ENCODE measurements around the gene EDRF1. TPM values are rescaled to one million over a fixed set of nuclear protein-coding genes. Genes with fewer than 3 reads are reported as not detected.

Gene EDRF1
- polyA plus RNA-seq, 2 of the 4 experiments (the other 2 are of a cell fraction) = 19.7 to 37.9 TPM

- ATAC-seq = no peak
- no peak for FAIRE-seq
- Histone ChIP-seq H3K4me1 (no peaks in the 10 kb centered on the region), H3K27ac (no peak overlapping the region), H3K4me3 (no peak overlapping the region), H3K9me3 (no peaks in the 10 kb centered on the region), H3K4me2 (no peak overlapping the region)
- no peak for DNase-seq (ENCODE audit: low read depth in 1 of 2, low spot score in 1 of 2)
- ChIA-PET POLR2A (no interaction called here), CTCF (no interaction called here)
- TF ChIP-seq NR3C1 (IDR thresholded peaks at IDR 0.05) = no peak
- TF ChIP-seq KDM1A (IDR thresholded peaks at IDR 0.05; ENCODE audit: low read depth) = no peak
- no peak for TF ChIP-seq TFCP2L1 (CRISPR knock-in tag; IDR thresholded peaks at IDR 0.05)
- no peak for TF ChIP-seq GATA3 (IDR thresholded peaks at IDR 0.05; ENCODE audit: borderline replicate concordance)
- no peak for TF ChIP-seq MAZ (IDR thresholded peaks at IDR 0.05; ENCODE audit: borderline replicate concordance, low read depth, low read length)
- TF ChIP-seq HOXB13 (CRISPR knock-in tag; IDR thresholded peaks at IDR 0.05; ENCODE audit: low read depth) = no peak
- no peak for TF ChIP-seq E2F6 (IDR thresholded peaks at IDR 0.05; ENCODE audit: borderline replicate concordance, low read depth)
- no peak for TF ChIP-seq NFE2L2 (conservative IDR thresholded peaks at IDR 0.05; ENCODE audit: low read length)
- WGBS (ENCODE audit: missing lambda C conversion rate) = 83% methylated on average over 1 of the region's 1 CpG
These were observed 91.7 kb downstream of the EDRF1 start for GRCh38 chr10:125811251-125811650.

GRCh38 chr10:125812128-125812750 lies 92.7 kb downstream of the EDRF1 start:
- H3K27ac ChIP-seq = no peak overlapping the region
- no peak for ATAC-seq
- H3K4me3 ChIP-seq = no peak overlapping the region
- no peak for TF ChIP-seq HEYL (CRISPR knock-in tag; IDR thresholded peaks at IDR 0.05)
- TF ChIP-seq MAZ (IDR thresholded peaks at IDR 0.05; ENCODE audit: borderline replicate concordance, low read depth, low read length) = no peak
- TF ChIP-seq HMGXB4 (CRISPR knock-in tag; IDR thresholded peaks at IDR 0.05; ENCODE audit: borderline replicate concordance) = no peak
- no peak for TF ChIP-seq HES2 (IDR thresholded peaks at IDR 0.05)
- no peak for TF ChIP-seq RAD21 (conservative IDR thresholded peaks at IDR 0.05 in 1 of 2, IDR thresholded peaks at IDR 0.05 in 1 of 2)
- no peak for TF ChIP-seq BCL3 (IDR thresholded peaks at IDR 0.05)
- TF ChIP-seq JUN (IDR thresholded peaks at IDR 0.05) = no peak
- TF ChIP-seq FOXS1 (CRISPR knock-in tag; IDR thresholded peaks at IDR 0.05) = no peak
- no peak for TF ChIP-seq GATA3 (IDR thresholded peaks at IDR 0.05; ENCODE audit: borderline replicate concordance)
- TF ChIP-seq ELK1 (IDR thresholded peaks at IDR 0.05; ENCODE audit: low read depth, low read length) = no peak
- TF ChIP-seq ESRRA (IDR thresholded peaks at IDR 0.05; ENCODE audit: borderline replicate concordance, low read length) = no peak
- TF ChIP-seq CHD2 (IDR thresholded peaks at IDR 0.05; ENCODE audit: low read length, partially characterized antibody) = no peak
- no peak for TF ChIP-seq TFCP2L1 (CRISPR knock-in tag; IDR thresholded peaks at IDR 0.05)
- CTCF ChIA-PET = no interaction called here
- H3K4me1 ChIP-seq = no peaks in the 10 kb centered on the region
- no peak overlapping the region for H3K4me2 ChIP-seq
- WGBS (ENCODE audit: missing lambda C conversion rate) = 82% methylated on average over 1 of the region's 1 CpG
- no peak for FAIRE-seq
- POLR2A ChIA-PET = no interaction called here
- H3K9me3 ChIP-seq = no peaks in the 10 kb centered on the region
- DNase-seq (ENCODE audit: low read depth in 1 of 2, low spot score in 1 of 2) = peak in 1 of 2 experiments; percentile 22

Other genes with a start within 250 kb of the EDRF1 start
- gene TEX36, start 36.5 kb upstream of the EDRF1 start, polyA plus RNA-seq (2011; rRNA removed) = not detected in 2 replicates
- gene TEX36, start 36.5 kb upstream of the EDRF1 start, polyA plus RNA-seq (2017; fragmentation: RNase III; extraction: RNeasy Plus Mini Kit Qiagen cat#74134 plus additional on column Dnase treatment) = not detected in 3 replicates
- 0.04 and 0.08 TPM in 2 replicates for gene MMP21, start 56.1 kb downstream of the EDRF1 start, polyA plus RNA-seq (2011; rRNA removed)
- 0.04 TPM in 2 of 3 replicates, not detected in the other for gene MMP21, start 56.1 kb downstream of the EDRF1 start, polyA plus RNA-seq (2017; fragmentation: RNase III; extraction: RNeasy Plus Mini Kit Qiagen cat#74134 plus additional on column Dnase treatment)
- 53.6 and 71.1 TPM in 2 replicates for gene UROS, start 103.5 kb downstream of the EDRF1 start, polyA plus RNA-seq (2011; rRNA removed)
- gene UROS, start 103.5 kb downstream of the EDRF1 start, polyA plus RNA-seq (2017; fragmentation: RNase III; extraction: RNeasy Plus Mini Kit Qiagen cat#74134 plus additional on column Dnase treatment) = 50.2 to 52.9 TPM (median 51.1 TPM) in 3 replicates
- 74.0 and 130 TPM in 2 replicates for gene BCCIP, start 103.8 kb downstream of the EDRF1 start, polyA plus RNA-seq (2011; rRNA removed)
- 140 to 170 TPM (median 142 TPM) in 3 replicates for gene BCCIP, start 103.8 kb downstream of the EDRF1 start, polyA plus RNA-seq (2017; fragmentation: RNase III; extraction: RNeasy Plus Mini Kit Qiagen cat#74134 plus additional on column Dnase treatment)
- 59.2 and 61.8 TPM in 2 replicates for gene DHX32, start 161.6 kb downstream of the EDRF1 start, polyA plus RNA-seq (2011; rRNA removed)
- 28.2 to 40.5 TPM (median 37.4 TPM) in 3 replicates for gene DHX32, start 161.6 kb downstream of the EDRF1 start, polyA plus RNA-seq (2017; fragmentation: RNase III; extraction: RNeasy Plus Mini Kit Qiagen cat#74134 plus additional on column Dnase treatment)
- 4.3 and 5.3 TPM in 2 replicates for gene FANK1, start 176.9 kb downstream of the EDRF1 start, polyA plus RNA-seq (2011; rRNA removed)
- 3.4 to 5.6 TPM (median 4.1 TPM) in 3 replicates for gene FANK1, start 176.9 kb downstream of the EDRF1 start, polyA plus RNA-seq (2017; fragmentation: RNase III; extraction: RNeasy Plus Mini Kit Qiagen cat#74134 plus additional on column Dnase treatment)

Measured in A549 (cell line).